Fibroblast of skin of left biceps (primary cell): ENCODE measurements around the gene SIAH3.

Experiments used
- DNase-seq, 2 experiments: peaks; one replicate each; pipeline ENCODE4 v3.0.0-alpha.2; 2013; ENCODE audit warnings: low read depth in 2 of 2

Gene SIAH3

DNA sequence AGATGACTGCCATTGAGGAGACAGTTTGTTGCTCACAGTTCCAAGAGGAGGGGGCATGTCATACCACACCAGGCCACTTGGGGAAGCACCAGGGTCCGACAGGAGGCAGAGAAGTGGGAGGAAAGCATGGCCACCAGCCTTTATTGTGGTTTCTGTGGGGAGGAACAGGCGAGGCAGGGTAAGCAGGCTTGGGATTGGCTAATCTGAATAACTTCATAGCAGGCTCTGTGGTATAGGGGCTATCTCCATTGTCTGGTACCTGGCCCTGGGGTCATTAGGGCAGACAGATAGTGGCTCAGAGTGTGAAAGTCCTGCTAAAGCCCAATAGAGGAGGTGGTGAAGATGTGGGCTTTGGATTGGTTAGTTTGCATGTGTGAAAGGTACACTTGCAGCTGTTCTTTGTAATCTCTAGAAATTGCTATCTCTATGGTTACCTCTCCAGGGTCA is 114.0 kb downstream of the SIAH3 start:
- DNase-seq, result no peak

DNA sequence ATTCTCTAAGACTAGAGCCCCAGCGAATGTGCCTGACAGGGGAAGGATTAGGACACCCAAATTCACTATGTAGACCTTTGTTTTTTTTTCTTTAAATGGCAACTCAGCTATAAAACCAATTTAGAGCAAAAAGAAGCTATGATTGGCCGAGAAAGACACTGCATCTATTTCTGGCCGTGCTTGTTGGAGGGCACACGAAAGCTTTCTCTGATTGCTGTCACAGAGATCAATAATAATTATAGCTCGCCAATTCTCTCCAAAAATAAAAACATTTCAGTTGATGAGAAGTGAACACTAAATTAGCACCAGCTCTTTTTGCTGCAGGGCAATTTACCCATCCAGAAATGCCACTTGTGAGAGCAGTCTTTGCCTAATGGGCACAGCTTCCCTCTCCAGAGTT is 118.2 kb downstream of the SIAH3 start:
- no peak for DNase-seq

DNA sequence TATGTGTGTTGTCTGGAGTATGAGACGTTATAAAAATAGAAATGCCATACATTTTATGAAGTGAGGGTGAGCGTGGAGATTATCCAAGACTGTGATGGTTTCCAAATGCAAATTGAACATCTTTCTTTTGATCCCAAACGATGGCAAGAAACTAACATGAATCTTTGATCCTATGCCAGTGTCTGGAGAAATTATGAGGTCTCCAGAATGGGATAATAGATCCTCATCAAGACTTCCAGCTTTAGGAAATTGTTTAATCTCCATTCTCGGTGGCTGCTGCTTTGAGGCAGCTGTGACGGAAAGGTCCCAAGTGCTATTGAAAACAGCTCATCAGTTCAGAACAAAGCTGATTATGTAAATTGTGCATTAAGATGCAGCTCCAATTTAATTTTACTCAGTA is 118.6 kb downstream of the SIAH3 start:
- no peak for DNase-seq

GRCh38 chr13:45731455-45731854 is 120.1 kb downstream of the SIAH3 start:
- no peak for DNase-seq

- DNase-seq, result no peak
These were observed 122.8 kb downstream of the SIAH3 start for GRCh38 chr13:45728759-45729158.
